Measurements from ENCODE around the gene EPOP.

GRCh38 chr17:38637951-38638350 is 36.8 kb downstream of the EPOP start:
- TF ChIP-seq, protein P1, sequence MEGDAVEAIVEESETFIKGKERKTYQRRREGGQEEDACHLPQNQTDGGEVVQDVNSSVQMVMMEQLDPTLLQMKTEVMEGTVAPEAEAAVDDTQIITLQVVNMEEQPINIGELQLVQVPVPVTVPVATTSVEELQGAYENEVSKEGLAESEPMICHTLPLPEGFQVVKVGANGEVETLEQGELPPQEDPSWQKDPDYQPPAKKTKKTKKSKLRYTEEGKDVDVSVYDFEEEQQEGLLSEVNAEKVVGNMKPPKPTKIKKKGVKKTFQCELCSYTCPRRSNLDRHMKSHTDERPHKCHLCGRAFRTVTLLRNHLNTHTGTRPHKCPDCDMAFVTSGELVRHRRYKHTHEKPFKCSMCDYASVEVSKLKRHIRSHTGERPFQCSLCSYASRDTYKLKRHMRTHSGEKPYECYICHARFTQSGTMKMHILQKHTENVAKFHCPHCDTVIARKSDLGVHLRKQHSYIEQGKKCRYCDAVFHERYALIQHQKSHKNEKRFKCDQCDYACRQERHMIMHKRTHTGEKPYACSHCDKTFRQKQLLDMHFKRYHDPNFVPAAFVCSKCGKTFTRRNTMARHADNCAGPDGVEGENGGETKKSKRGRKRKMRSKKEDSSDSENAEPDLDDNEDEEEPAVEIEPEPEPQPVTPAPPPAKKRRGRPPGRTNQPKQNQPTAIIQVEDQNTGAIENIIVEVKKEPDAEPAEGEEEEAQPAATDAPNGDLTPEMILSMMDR (conservative IDR thresholded peaks at IDR 0.05; ENCODE audit: low read depth in 2 of 2), result no peak
- TF ChIP-seq EZH2 (IDR thresholded peaks at IDR 0.05; ENCODE audit: low read depth, unreplicated experiment) (no peak), POLR2AphosphoS5 (IDR thresholded peaks at IDR 0.05; ENCODE audit: low read depth) (no peak)

All from GM23338 (cell line).